Activated CD4-positive, alpha-beta T cell treated with anti-CD3 and anti-CD28 coated beads for 24 hours (primary cell): ENCODE data around the gene OXA1L.
"Not testable (repeated sequence)": the region's sequence is repeated elsewhere in the genome, so short reads cannot be mapped to it uniquely, and the experiment has no call there.

ENCODE experiments used
- DNase-seq, 2 donors: peaks; one replicate each; pipeline ENCODE4 v3.0.0-alpha.2; 2020; ENCODE audit warnings: low read depth in 2 of 2

The OXA1L gene

DNA sequence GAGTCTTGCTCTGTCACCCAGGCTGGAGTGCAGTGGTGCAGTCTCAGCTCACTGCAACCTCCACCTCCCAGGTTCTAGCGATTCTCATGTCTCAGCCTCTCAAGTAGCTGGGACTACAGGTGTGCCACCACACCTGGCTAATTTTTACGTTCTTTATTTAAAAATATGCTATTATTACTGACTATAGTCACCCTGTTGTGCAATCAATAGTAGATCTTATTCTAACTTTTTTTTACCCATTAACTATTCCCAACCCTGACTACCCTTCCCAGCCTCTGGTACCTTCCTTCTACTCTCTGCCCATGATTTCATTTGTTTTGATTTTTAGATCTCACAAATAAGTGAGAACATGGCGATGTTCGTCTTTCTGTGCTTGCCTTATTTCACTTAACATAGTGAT lies 2.5 kb downstream of the OXA1L start:
- no peak for DNase-seq

DNA sequence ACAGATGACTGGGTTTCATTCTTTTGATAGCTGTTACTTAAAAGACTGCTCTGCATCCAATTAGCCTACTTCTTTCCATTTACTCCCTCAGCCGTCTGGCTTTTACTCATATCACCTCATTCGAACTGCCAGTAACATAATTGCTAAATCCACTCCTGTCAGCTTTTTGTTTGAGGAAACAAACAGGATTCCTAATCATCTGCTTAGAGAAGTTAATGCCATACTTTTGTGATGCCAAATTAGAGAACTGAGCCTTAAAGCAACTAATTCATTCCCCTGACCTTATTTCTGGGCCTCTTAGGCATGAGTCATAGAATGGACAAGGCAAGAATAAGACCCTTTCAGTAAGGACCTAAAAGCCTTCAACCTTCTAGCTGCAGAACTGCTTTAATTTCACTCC lies 2.9 kb downstream of the OXA1L start:
- DNase-seq, result no peak

DNA sequence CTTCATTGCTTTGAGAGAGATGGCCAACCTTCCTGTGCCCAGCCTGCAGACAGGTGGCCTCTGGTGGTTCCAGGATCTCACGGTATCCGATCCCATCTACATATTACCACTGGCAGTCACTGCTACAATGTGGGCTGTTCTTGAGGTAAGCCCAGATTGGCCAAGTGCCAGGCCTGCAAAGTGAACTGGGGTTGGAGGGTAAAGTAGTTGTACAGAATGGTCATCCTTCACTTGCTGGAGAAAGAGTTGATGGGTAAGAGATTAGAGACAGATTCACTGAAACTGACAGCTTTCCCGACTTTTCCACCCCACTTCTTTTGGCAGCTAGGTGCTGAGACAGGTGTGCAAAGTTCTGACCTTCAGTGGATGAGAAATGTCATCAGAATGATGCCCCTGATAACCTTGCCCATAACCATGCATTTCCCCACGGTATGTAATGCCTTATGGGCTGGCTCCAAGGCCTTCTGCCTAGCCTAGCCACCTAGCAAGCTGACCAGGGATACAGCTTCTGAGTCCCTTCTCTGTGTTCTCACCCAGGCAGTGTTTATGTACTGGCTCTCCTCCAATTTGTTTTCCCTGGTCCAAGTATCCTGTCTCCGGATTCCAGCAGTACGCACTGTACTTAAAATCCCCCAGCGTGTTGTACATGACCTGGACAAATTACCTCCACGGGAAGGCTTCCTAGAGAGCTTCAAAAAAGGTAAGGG lies 4.1 kb downstream of the OXA1L start:
- DNase-seq, result no peak

DNA sequence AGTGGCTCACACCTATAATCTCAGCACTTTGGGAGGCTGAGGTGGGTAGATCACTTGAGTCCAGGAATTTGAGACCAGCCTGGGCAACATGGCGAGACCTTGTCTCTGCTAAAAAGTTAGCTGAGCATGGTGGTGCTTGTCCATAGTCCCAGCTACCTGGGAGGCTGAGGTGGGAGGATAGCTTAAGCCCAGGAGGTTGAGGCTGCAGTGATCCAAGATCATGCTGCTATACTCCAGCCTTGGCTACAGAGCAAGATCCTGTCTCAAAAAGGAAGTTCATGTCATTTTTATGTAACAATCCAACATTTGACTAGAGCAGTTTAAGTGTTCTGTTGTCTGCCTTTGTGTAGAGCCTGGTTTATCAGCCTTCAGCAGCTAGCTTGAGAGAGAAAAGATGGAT lies 6.2 kb downstream of the OXA1L start:
- no peak for DNase-seq

DNA sequence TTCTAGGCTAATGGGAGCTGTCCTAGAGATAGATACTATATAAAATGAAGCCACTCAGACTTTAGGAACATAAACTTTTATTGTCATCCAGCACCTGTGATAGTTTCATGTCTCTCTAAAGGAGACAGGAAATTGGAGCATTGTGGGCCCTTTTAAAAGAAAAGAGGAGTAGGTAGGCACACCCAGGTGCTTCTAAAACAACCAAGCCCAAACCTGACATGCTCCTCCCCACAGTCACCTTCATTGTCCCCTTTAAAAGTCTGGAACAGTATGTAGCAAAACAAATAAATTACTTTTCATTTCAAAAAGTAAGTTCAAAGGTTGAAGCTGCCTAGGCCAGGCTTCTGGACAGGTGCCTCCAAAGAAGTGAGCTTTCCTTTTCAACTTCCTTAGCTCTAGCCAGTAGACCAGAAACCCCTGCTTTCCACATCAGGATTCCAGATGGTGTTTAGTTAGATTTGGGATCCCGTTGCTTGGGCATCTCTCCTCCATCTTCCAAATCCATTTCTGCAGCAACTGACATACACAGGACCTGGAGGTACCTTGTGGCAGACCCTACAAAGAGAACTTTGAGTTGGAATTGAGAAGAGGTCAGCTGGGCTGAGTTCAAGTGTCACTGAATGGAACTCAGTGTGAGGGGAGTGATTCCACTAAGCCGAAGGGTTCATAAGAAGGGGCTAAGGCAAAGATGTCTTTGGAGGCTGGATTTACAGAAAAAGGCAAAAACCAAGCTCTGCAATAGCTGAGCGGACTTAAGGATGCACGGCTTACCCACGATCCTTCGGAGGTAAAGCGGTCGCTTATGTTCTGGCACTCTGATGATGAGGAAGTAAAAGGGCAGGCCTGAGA lies 6.9 kb downstream of the OXA1L start:
- DNase-seq, result no peak

DNA sequence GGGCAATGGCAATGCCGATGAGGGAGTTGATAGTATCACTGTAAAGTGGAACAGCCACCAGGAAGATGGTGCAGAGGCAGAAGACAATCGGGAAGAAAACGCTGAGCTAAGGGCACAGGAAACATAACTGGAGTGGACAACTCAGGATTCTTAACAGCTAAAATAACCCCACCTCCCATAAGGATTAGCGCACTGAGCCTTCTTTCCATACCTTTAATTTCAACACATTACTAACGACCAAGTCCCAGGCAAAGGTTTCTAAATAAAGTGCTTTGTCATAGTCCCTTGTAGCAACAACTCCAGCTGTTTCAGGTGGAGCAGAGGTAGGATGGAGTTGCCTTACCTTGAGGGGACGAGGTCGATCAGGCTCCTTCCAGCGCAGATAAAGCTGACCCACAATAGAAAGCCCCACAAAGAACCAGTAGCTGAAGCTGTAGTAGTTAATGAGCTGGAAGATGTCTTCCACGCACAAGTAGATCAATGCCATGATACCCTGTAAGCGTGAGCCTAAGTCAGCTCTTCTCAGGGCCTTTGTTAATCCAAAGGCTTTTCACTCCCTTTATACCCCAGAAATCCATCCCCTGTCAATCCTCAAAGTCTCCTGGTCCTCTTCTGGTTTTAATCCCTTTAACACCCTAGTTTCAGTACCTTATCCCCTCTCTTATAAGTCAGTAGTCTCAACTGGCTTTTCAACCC lies 7.7 kb downstream of the OXA1L start:
- DNase-seq, result no peak

DNA sequence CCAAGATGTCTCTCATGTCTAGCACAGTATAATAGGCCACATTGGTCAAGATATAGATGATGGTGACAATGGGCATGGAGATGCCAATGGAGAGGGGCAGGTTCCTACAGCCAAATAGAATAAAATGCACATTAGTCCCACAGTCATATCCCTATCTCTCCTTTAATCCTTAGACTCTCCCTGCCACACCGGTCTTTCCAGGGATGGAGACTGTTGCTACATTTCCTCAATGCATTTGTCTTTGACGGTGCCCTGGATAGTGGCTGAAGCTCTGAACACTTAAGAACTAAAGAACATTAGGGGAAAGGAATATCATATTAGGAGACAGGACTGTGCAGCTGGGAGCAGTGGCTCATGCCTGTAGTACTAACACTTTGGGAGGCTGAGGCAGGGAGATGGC lies 9.7 kb downstream of the OXA1L start:
- no peak for DNase-seq

DNA sequence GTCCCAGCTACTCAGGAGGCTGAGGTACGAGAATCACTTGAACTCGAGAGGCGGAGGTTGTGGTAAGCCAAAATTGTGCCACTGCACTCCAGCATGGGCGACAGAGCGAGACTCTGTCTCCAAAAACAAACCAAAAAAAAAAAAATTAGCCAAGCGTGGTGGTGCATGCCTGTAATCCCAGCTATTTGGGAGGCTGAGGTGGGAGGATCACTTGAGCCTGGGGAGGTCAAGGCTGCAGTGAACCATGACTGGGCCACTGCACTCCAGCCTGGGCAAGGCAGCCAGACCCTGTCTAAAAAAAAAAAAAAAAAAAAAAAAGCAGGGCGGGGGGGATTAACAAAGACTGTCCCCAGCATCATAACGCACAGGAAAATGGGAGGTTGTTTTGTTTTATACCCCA lies 10.4 kb downstream of the OXA1L start:
- not testable (repeated sequence) for DNase-seq

DNA sequence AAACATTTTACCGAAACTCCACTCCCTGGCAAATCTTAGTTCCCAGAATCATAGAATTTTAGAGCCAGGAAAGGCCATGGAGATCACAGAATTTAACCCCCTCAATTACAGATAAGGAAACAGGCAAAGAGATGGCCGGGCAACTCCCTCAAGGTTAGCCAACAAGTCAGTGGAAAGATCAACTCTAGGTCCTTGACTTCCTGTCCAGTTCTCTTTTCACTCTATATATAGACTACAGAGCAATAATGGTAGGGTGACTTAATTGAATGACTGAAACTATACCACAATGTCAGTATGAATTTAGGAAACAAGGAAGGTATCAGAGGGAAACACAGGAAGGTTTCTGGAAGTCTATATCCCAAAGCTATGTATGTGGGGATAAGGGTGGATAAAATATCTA lies 11.6 kb downstream of the OXA1L start:
- DNase-seq, result no peak

DNA sequence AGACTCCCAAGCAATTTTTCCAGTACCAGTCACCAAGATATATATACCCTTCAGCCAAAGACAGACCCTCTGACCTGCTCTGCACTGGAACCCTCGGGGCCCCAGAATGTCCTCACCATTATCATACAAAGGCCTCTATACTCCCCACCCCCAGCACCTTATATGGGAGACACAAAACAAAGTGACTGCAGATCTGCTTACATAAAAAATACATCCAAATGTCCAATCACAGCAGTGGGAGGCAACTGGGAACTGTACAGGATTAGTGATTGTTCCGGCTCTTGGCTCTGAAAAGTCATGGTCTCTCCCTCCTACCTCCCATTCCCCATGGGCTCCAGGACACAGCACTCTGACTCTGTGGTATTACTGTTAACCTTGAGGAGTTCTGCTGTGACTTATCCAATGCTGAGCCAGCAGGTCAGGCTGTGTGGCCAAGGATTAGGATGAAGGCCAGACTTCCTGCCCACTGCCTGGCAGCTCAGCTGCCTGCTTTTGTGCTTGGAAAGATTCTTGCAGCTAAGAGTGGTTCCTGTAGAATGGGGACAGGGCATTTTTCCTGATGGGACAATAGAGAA lies 13.7 kb downstream of the OXA1L start:
- DNase-seq, result no peak

DNA sequence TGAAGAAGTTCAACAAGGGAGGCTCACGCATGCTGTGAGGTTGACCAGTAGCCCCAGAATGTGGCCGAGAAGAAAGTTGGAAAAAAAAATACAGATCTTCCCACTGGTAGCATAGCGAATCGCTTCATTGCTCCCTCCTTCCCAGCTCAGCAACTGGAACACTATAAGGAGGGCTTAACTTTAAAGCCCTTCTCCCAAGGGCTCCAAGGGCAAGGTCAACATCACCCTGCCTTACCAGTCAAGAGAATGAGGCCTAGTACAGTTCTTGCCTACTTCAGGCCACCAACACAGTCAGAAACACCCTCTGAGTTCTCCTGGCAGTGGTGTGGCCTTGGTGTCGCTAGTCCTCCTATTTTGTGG lies 14.4 kb downstream of the OXA1L start:
- DNase-seq, result no peak

DNA sequence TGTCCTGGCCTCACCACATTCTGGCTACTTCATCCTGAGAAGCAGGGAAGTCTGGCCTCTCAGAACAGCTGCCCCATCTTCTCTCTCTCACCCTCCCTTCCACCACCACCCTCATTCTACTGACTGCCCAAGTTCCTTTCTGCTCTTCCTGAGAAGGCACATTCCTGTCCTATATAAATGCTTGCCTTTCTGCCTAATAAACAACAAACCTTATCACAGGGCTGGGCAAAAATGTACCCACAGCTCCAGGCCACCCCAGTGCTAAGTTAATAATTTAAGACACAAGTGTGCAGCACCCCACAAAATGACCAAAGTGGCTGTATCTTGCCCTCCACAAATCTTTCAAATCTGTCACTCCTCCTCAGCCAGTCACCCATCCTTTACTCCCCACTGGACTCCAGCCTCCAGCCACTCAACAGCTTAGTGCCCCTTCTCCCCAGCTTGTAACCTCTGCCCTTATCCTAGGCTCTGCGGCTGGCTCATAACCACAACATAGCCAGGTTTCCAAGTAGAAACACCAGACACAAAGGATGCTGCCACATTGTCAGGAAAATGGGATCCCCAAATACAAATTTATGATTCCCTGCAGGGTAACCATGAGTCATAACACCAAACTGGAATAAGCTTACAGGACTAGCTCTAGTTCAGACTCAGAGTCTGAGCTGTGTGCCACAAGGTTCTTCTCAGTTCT lies 15.0 kb downstream of the OXA1L start:
- DNase-seq, result no peak

DNA sequence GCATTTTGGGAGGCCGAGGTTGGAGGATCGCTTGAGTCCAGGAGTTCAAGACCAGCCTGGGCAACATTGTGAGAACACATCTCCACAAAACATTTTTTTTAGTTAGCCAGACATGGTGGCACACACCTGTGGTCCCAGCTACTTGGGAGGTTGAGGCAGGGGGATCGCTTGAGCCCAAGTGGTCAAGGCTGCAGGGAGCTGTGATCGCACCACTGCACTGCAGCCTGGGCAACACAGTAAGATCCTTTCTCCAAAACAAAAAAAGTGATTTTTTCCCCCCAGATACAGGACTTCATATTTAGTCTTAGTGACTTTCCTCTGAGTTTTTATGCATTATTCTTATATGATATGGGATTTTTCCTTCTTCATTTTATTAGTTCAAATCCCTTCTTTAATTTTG lies 20.2 kb downstream of the OXA1L start:
- DNase-seq, result no peak

DNA sequence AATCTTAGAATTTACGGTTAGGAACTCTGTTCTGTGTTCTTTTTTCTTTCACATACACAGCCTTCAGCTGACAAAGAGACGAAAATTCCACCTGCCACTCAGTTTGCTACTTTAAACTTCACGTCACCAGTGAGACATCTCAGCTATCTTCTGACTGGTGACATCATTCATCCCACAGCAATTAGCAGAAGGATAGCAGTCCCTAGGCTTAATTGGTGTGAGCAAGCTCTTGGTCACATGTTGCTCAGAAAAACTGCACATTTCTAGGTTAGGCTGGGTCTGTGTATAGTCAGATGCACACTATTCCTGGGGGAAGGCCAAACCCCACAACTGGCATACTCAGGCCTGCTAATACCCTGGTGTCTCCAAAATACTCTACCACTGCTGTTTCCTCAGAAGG lies 24.8 kb downstream of the OXA1L start:
- DNase-seq, result no peak

DNA sequence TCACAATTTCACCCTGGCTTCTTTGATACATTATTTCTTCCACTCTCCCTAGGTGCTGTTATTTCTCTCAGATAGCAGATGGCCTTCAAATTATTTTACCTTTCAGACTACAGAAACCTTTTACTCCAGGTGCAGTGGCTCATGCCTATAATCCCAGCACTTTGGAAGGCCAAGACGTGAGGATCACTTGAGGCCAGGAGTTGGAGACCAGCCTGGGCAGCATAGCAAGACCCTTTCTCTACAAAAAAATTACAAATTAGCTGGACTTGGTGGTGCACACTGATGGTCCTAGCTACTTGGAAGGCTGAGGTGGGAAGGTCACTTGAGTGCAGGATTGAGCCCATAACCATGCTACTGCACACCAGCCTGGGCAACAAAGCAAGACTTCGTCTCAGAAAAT lies 25.7 kb downstream of the OXA1L start:
- DNase-seq, result no peak

DNA sequence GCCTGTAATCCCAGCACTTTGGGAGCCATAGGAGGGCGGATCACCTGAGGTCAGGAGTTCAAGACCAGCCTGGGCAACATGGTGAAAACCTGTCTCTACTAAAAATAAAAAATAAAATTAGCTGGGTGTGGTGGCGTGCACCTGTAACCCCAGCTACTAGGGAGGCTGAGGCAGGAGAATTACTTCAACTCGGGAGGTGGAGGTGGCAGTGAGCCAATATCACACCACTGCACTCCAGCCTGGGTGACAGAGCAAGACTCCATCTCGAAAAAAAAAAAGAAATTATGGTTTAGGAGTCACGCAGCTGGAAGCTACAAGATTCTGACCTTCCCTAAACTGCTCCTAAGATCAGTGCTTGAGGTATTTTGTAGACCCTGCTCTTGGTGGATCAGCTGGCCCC lies 27.1 kb downstream of the OXA1L start:
- DNase-seq, result not testable (repeated sequence)

DNA sequence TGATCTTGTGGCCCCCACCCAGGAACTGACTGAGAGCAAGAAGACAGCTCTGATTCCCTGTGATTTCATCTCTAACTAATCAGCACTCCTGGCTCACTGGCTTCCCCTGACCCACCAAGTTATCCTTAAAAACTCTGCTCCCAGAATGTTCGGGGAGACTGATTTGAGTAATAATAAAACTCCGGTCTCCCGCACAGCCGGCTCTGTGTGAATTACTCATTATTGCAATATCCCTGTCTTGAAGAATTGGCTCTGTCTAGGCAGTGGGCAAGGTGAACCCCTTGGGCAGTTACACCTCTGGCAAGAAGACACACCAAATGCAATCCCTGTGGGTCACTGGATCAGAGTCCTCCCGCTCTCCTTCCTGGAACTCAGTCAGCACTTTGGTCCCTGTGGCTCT lies 27.5 kb downstream of the OXA1L start:
- no peak for DNase-seq

DNA sequence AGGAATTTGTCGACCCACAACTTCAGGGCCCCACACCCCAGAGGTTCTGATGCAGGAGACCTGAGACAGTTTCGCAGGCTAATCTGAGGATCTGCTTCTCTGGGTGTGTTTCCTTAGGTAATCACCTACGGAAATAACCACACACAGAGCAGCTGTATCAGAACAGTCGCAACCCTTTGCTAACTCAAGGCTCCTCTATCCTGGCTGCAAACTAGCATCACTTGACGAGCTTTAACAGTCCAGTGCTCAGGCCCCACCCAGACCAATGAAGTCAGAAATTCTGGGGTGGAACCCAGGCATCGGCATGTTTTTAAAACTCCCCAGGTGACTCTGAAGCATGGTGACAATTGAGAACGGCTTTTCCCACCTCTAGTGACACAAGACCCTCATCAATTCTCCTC lies 28.1 kb downstream of the OXA1L start:
- no peak for DNase-seq

DNA sequence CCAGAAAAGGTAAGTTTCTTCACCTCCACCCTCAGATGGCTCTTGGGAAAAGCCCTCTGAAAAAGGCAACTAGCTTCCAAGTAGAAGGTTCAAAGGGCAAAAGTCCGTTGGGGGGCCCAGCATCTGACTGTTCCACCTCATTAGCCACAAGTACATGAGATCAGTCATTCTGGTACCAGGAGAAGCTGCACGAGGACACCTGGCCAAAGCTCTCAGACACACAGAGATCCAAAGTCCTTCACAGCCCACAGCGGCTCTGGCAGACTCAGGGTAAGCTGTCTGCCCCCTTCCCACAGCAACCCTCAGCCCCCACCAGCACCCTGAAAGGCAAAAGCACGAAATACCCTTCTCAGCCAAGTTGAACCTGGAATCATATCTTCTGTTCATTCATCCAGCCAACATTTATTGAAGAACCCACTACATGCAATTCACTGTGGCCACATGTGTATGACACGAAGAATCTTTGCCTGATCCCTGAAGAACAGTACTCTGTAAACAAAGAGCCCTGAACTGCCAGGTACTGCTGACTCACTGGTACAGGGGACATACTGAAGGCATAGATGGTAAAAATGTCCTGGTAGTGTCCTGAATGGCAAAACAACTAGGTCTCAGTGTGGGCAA lies 29.7 kb downstream of the OXA1L start:
- DNase-seq, result no peak

DNA sequence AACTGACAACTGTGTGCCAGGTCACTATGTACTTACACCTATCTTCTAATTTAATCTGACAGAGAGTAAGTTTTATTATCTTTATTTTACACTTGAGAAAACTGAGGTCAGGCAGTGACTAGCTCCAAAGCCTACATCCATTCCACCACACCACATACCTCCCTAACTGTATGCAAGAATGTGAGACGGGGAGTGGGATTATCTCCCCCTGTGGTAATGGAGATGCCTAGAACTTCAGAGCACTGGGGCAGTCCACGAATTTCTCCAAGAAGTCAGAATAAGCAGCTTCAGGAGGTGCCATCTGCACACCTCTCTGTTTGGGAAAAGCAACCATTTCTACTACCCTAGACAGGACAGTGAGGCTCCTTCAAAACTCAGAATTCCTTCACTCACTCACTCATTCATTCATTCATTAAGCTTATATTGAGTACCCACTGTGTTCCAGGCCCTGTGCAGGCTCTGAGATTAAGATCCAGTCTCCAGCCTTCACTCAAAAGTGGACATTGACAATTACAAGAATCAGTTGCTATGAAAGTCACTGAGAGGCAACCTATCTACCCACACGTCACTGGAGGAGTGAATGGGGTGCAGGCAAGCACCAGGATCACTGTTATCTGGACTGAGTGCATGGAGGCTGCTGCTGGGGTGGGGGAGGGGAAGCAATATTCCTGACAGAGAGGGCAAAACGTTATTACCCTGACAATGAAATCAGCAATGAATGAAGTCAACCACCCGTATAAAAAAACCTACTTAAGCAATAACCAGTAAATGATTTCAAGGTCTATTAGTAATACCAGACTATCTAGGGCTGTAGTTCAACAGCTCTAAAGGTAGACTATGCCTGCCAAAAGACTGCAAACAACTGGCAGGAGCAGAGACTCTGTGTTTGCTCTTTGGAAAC lies 30.8 kb downstream of the OXA1L start:
- no peak for DNase-seq
